A549 (cell line): Measurements from ENCODE around the gene LARP4. TPM values are rescaled to one million over a fixed set of nuclear protein-coding genes. Genes with fewer than 3 reads are reported as not detected.
A peak's percentile ranks its signal among the peaks of the same experiment; 100 is the strongest.
"Not testable (repeated sequence)": the region's sequence is repeated elsewhere in the genome, so short reads cannot be mapped to it uniquely, and the experiment has no call there.

Experiments
- ATAC-seq, 2 experiments: fragments of 200-7000 bp in 1 of 2; fragments of >200 bp in 1 of 2; cut with Nextera tagmentation in 1 of 2; cut with Tn5 transposase in 1 of 2; 3 replicates each; pipeline versions ENCODE4 v1.8.0 to v1.9.1; 2018 to 2020; ENCODE audit warnings: mild to moderate bottlenecking in 1 of 2, moderate library complexity in 1 of 2
- CTCF ChIA-PET: fragments of 300-600 bp; sonication (Branson Sonifier 250); formaldehyde crosslinking; extraction: SDS; loops from one replicate; lab custom pipeline; 2021; ENCODE audit warnings: antibody characterized with exemption, inconsistent platforms; lab: Yijun Ruan, JAX
- POLR2A ChIA-PET: fragments of 350-600 bp; formaldehyde crosslinking; extraction: SDS; loops from one replicate; lab custom pipeline; 2021; ENCODE audit warnings: antibody characterized with exemption, inconsistent platforms; lab: Yijun Ruan, JAX
- DNase-seq, 2 experiments: peaks; one replicate each; pipeline versions ENCODE4 v3.0.0 to v3.0.0-alpha.2; 2011 to 2016; ENCODE audit warnings: low read depth in 1 of 2, low spot score in 1 of 2
- FAIRE-seq: peaks from 2 replicates; lab custom pipeline; 2011; peaks lifted over from hg19 to GRCh38; lab: Jason Lieb, UNC
- H3K27ac ChIP-seq, 2 experiments: fragments of >200 bp; sonication (Bioruptor Twin); formaldehyde crosslinking; 3 replicates each; pipeline ENCODE4 v1.5.1; 2016 to 2017
- H3K4me1 ChIP-seq: fragments of >200 bp; sonication (Bioruptor Twin); formaldehyde crosslinking; 3 replicates; pipeline ENCODE4 v1.6.1; 2016
- H3K4me2 ChIP-seq: fragments of >200 bp; sonication (Bioruptor Twin); formaldehyde crosslinking; 3 replicates; pipeline ENCODE4 v1.6.1; 2016
- H3K4me3 ChIP-seq: fragments of >200 bp; sonication (Bioruptor Twin); formaldehyde crosslinking; 3 replicates; pipeline ENCODE4 v1.5.1; 2016
- H3K9me3 ChIP-seq: fragments of >200 bp; sonication (Bioruptor Twin); formaldehyde crosslinking; 3 replicates; pipeline ENCODE4 v1.6.1; 2016
- BHLHE40 ChIP-seq: IDR thresholded peaks from 2 replicates; pipeline ENCODE4 v1.6.1; 2012; ENCODE audit warnings: low read depth, low read length, inconsistent platforms
- CBX2 ChIP-seq: fragments of 200-600 bp; sonication (generic); IDR thresholded peaks from 2 replicates; pipeline ENCODE4 v1.6.1; 2016; ENCODE audit warnings: low read depth, mild to moderate bottlenecking, borderline replicate concordance
- CBX8 ChIP-seq: fragments of 200-600 bp; sonication (generic); IDR thresholded peaks from 2 replicates; pipeline ENCODE4 v1.6.1; 2016
- CEBPB ChIP-seq, 2 experiments: fragments of >200 bp in 1 of 2; sonication (Bioruptor Twin) in 1 of 2; formaldehyde crosslinking in 1 of 2; IDR thresholded peaks; 2 replicates each; pipeline ENCODE4 v1.6.1; 2012 to 2016
- CHD4 ChIP-seq: fragments of 200-600 bp; sonication (generic); IDR thresholded peaks from 2 replicates; pipeline ENCODE4 v1.6.1; 2016; ENCODE audit warnings: antibody characterized with exemption, mild to moderate bottlenecking, borderline replicate concordance
- ESRRA ChIP-seq: fragments of 150-350 bp; IDR thresholded peaks from 2 replicates; pipeline ENCODE4 v1.6.1; 2014; ENCODE audit warnings: mild to moderate bottlenecking, low read length, borderline replicate concordance
- FOSL2 ChIP-seq, 2 experiments: fragments of 450-650 bp in 1 of 2; fragments of >200 bp in 1 of 2; sonication (Bioruptor Twin) in 1 of 2; formaldehyde crosslinking; IDR thresholded peaks; 2 replicates each; pipeline versions ENCODE4 v1.5.0 to v1.6.1; 2016 to 2020; ENCODE audit warnings: mild to moderate bottlenecking in 1 of 2, moderate library complexity in 1 of 2
- GATA3 ChIP-seq: IDR thresholded peaks from 2 replicates; pipeline ENCODE4 v1.6.1; 2012; ENCODE audit warnings: borderline replicate concordance
- HEYL ChIP-seq: fragments of 250-450 bp; sonication (Bioruptor Pico); IDR thresholded peaks from 2 replicates; pipeline ENCODE4 v1.8.0; 2021; ENCODE audit warnings: mild to moderate bottlenecking, moderate library complexity
- HOXA7 ChIP-seq: fragments of 250-450 bp; sonication (Bioruptor Pico); IDR thresholded peaks from 2 replicates; pipeline ENCODE4 v1.5.0; 2020; ENCODE audit warnings: mild to moderate bottlenecking, moderate library complexity
- JUNB ChIP-seq: fragments of >200 bp; sonication (Bioruptor Twin); formaldehyde crosslinking; IDR thresholded peaks from 2 replicates; pipeline ENCODE4 v1.6.1; 2016
- KDM1A ChIP-seq: fragments of 200-600 bp; sonication (generic); IDR thresholded peaks from 2 replicates; pipeline ENCODE4 v1.6.1; 2016; ENCODE audit warnings: low read depth, mild to moderate bottlenecking
- MYC ChIP-seq: IDR thresholded peaks from 2 replicates; pipeline ENCODE4 v1.6.1; 2012; ENCODE audit warnings: mild to moderate bottlenecking, inconsistent platforms, low read length, improper control_type of control experiment, borderline replicate concordance
- NFE2L2 ChIP-seq: fragments of 150-350 bp; conservative IDR thresholded peaks from 2 replicates; pipeline ENCODE4 v1.6.1; 2014; ENCODE audit warnings: low read length
- NPAS2 ChIP-seq: fragments of 250-450 bp; sonication (Bioruptor Pico); IDR thresholded peaks from 2 replicates; pipeline ENCODE4 v1.8.0; 2022; ENCODE audit warnings: mild to moderate bottlenecking, moderate library complexity, borderline replicate concordance
- PHF8 ChIP-seq: fragments of 200-600 bp; sonication (generic); IDR thresholded peaks from 2 replicates; pipeline ENCODE4 v1.6.1; 2016; ENCODE audit warnings: low read depth, mild to moderate bottlenecking, antibody characterized with exemption, moderate library complexity, borderline replicate concordance
- POLR2AphosphoS2 ChIP-seq: conservative IDR thresholded peaks from 2 replicates; pipeline ENCODE4 v1.6.1; 2012; ENCODE audit warnings: low read length, improper control_type of control experiment, inconsistent platforms
- RARB ChIP-seq: fragments of 250-450 bp; sonication (Bioruptor Pico); IDR thresholded peaks from 2 replicates; pipeline ENCODE4 v1.8.0; 2021; ENCODE audit warnings: mild to moderate bottlenecking, moderate library complexity
- RNF2 ChIP-seq: fragments of 200-600 bp; sonication (generic); IDR thresholded peaks from 2 replicates; pipeline ENCODE4 v1.6.1; 2016; ENCODE audit warnings: low read depth, mild to moderate bottlenecking, antibody characterized with exemption, moderate library complexity, borderline replicate concordance
- SREBF2 ChIP-seq: fragments of 450-650 bp; IDR thresholded peaks from 2 replicates; pipeline ENCODE4 v1.6.1; 2014; ENCODE audit warnings: mild to moderate bottlenecking, moderate library complexity
- TP53 ChIP-seq: fragments of 250-450 bp; sonication (Bioruptor Pico); IDR thresholded peaks from 2 replicates; pipeline ENCODE4 v1.5.0; 2021; ENCODE audit warnings: mild to moderate bottlenecking, moderate library complexity
- ZFP36 ChIP-seq: fragments of 450-650 bp; IDR thresholded peaks from 2 replicates; pipeline ENCODE4 v1.6.1; 2014; ENCODE audit warnings: borderline replicate concordance; ENCODE audit not compliant: partially characterized antibody
- ZSCAN20 ChIP-seq: fragments of 250-450 bp; sonication (Bioruptor Pico); IDR thresholded peaks from 2 replicates; pipeline ENCODE4 v1.8.0; 2022; ENCODE audit warnings: mild to moderate bottlenecking, moderate library complexity
- WGBS: methylation state at CpG from one replicate; pipeline ENCODE4 v1.1.6; 2017; ENCODE audit errors: missing lambda C conversion rate; 5-methylcytosine and 5-hydroxymethylcytosine counted together
- polyA plus RNA-seq, 4 experiments: library from polyadenylated mRNA; depleted of rRNA in 3 of 4; stranded (reverse); fragments of >200 nt; fragmentation: RNase III in 1 of 4; extraction: RNeasy Plus Mini Kit Qiagen cat#74134 plus additional on column Dnase treatment in 1 of 4; gene quantifications; 2 replicates in 3 of 4; 3 replicates in 1 of 4; pipeline ENCODE4 v1.2.3, GENCODE V29; 2011 to 2017
- TF ChIP-seq, protein P1 (sequence below): IDR thresholded peaks from 2 replicates; pipeline ENCODE4 v1.6.1; 2012

The LARP4 gene
- polyA plus RNA-seq, 2 of the 4 experiments (the other 2 are of a cell fraction) = 38.2 to 67.8 TPM

DNA sequence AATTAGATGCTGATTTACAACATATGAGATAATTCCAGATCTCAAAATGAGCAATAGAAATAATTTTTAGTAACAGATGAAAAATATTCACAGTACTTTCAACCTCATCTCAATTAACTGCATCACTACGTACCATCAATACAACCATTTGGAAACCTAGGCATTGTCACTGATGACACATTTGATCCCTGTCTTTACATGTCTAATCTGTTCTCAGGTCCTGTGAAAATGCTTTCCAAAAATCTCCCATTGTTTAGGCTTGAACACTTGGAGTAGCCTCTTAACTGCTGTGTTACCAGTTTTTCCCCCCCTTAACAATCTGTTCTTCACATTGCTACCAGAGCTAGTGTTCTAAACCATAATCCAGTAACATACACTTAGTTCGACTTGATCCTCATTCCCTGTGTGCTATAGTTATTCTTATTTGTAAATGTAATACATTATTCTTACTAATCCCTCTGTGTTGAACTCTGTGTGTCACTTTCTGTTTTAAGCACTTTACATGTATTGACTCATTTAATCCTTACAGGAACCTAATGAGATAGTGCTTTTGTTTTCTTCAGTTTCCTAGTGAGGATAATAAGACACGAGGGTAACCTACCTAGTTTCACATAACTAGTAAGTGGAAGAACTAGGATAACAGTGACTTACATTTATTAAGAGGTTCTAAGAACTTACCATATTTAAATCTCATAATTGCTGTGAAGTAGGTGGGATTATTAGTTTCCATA is 41.7 kb downstream of the LARP4 start:
- Histone ChIP-seq H3K4me3 (no peak overlapping the region), H3K4me1 (no peaks in the 10 kb centered on the region), H3K27ac (no peak overlapping the region), H3K9me3 (no peaks in the 10 kb centered on the region), H3K4me2 (no peak overlapping the region)
- ChIA-PET POLR2A (no interaction called here), CTCF (interaction anchor here (0.5 kb wide), 1 partner anchor 33 kb away, joined by 4 read pairs; no protein-coding TSS in a partner anchor)
- peak; percentile 23 for FAIRE-seq
- WGBS = 88% methylated on average over 3 of the region's 3 CpGs
- no peak for ATAC-seq
- no peak for DNase-seq
- no peak for TF ChIP-seq MYC
- no peak for TF ChIP-seq BHLHE40
- TF ChIP-seq, protein P1, sequence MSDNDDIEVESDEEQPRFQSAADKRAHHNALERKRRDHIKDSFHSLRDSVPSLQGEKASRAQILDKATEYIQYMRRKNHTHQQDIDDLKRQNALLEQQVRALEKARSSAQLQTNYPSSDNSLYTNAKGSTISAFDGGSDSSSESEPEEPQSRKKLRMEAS = no peak
- no peak for TF ChIP-seq JUNB
- TF ChIP-seq HEYL = no peak

DNA sequence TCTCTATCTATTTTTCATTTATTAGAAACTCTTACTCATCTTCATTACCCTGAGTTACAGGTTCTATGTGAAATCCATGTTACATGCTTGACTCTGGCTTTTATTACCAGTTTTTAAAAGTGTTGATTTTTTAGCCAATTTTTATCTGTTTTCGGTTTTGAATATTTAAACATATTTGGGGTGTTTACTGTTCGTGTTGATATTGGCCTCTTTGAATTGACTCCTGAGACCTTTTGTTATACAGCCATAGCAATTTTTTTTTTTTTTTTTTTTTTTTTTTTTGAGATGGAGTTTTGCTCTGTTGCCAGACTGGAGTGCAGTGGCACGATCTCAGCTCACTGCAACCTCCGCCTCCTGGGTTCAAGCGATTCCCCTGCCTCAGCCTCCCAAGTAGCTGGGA is 49.0 kb downstream of the LARP4 start:
- ATAC-seq, H3K4me3 ChIP-seq, DNase-seq, H3K27ac ChIP-seq, H3K4me1 ChIP-seq, CTCF ChIA-PET, H3K9me3 ChIP-seq, H3K4me2 ChIP-seq, FAIRE-seq: not testable (repeated sequence)
- 77% methylated on average over 5 of the region's 5 CpGs for WGBS
- POLR2A ChIA-PET = interaction anchor here (0.6 kb wide), 1 partner anchor 233 kb away, joined by 6 read pairs; no protein-coding TSS in a partner anchor

DNA sequence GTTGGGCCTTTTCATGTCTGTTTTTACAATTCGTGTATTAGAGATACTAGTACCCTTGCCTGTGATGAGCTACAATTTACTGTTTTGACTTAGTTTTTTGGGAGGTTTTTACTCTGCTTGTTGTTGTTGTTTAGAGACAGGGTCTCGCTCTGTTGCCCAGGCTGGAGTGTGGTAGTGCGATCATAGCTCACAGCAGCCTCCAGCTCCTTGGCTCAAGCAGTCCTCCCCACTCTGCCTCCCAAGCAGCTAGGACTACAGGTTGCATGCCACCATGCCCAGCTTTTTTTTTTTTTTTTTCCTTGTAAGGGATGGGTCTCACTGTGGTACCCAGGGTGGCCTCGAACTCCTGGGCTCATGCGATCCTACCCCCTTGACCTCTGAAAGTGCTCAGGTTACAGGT is 52.1 kb downstream of the LARP4 start:
- no peak overlapping the region for H3K27ac ChIP-seq
- FAIRE-seq (no peak), ATAC-seq (no peak), DNase-seq (no peak)
- H3K4me1 ChIP-seq = no peaks in the 10 kb centered on the region
- ChIA-PET CTCF (interaction anchor here (0.6 kb wide), 1 partner anchor 600 kb away, joined by 4 read pairs; no protein-coding TSS in a partner anchor), POLR2A (no interaction called here)
- no peak overlapping the region for H3K4me2 ChIP-seq
- WGBS = 93% methylated on average over 5 of the region's 5 CpGs
- H3K9me3 ChIP-seq = no peaks in the 10 kb centered on the region
- H3K4me3 ChIP-seq = no peak overlapping the region
- no peak for TF ChIP-seq ZFP36
- TF ChIP-seq FOSL2 (IDR thresholded peaks at IDR 0.05) = no peak
- no peak for TF ChIP-seq FOSL2 (CRISPR knock-in tag; IDR thresholded peaks at IDR 0.05)
- no peak for TF ChIP-seq RNF2
- TF ChIP-seq HOXA7 = no peak
- TF ChIP-seq CHD4 = no peak
- TF ChIP-seq CBX2 = no peak
- no peak for TF ChIP-seq PHF8
- TF ChIP-seq CBX8 = no peak
- no peak for TF ChIP-seq TP53 (CRISPR knock-in tag)
- TF ChIP-seq NFE2L2 = no peak
- no peak for TF ChIP-seq POLR2AphosphoS2
- no peak for TF ChIP-seq GATA3
- no peak for TF ChIP-seq NPAS2 (CRISPR knock-in tag)
- no peak for TF ChIP-seq ZSCAN20 (CRISPR knock-in tag)
- TF ChIP-seq KDM1A = no peak
- TF ChIP-seq ESRRA = no peak
- TF ChIP-seq CEBPB (IDR thresholded peaks at IDR 0.05) = no peak
- TF ChIP-seq RARB (CRISPR knock-in tag) = no peak
- TF ChIP-seq SREBF2 = no peak
